ENCODE results near the gene BABAM2.

Gene BABAM2

GRCh38 chr2:28036307-28036706, 145.8 kb downstream of the BABAM2 start:
- DNase-seq = no peak

- no peak for DNase-seq
These were observed 148.2 kb downstream of the BABAM2 start for GRCh38 chr2:28038722-28039121.

GRCh38 chr2:28045676-28046351, 155.3 kb downstream of the BABAM2 start:
- no peak for DNase-seq

- no peak for DNase-seq
These were observed 156.4 kb downstream of the BABAM2 start for GRCh38 chr2:28046921-28047320.

- DNase-seq = peak; percentile 81
These were observed 157.2 kb downstream of the BABAM2 start for GRCh38 chr2:28047681-28048080.

- peak; percentile 61 for DNase-seq
These were observed 157.8 kb downstream of the BABAM2 start for GRCh38 chr2:28048341-28048740.

GRCh38 chr2:28049416-28049815, 158.9 kb downstream of the BABAM2 start:
- DNase-seq = no peak

- no peak for DNase-seq
These were observed 159.4 kb downstream of the BABAM2 start for GRCh38 chr2:28049899-28050298.

- peak; percentile 71 for DNase-seq
These were observed 162.2 kb downstream of the BABAM2 start for GRCh38 chr2:28052691-28053090.

GRCh38 chr2:28053597-28053996, 163.1 kb downstream of the BABAM2 start:
- DNase-seq = no peak

- DNase-seq = peak; percentile 37
These were observed 164.4 kb downstream of the BABAM2 start for GRCh38 chr2:28054916-28055315.

- peak; percentile 45 for DNase-seq
These were observed 164.9 kb downstream of the BABAM2 start for GRCh38 chr2:28055325-28055970.

- no peak for DNase-seq
These were observed 168.3 kb downstream of the BABAM2 start for GRCh38 chr2:28058791-28059190.

GRCh38 chr2:28062867-28063266, 172.3 kb downstream of the BABAM2 start:
- no peak for DNase-seq

- DNase-seq = peak; percentile 55
These were observed 173.0 kb downstream of the BABAM2 start for GRCh38 chr2:28063492-28063962.

GRCh38 chr2:28067602-28068001, 177.1 kb downstream of the BABAM2 start:
- no peak for DNase-seq

GRCh38 chr2:28068088-28068487, 177.6 kb downstream of the BABAM2 start:
- DNase-seq = peak; percentile 67

- no peak for DNase-seq
These were observed 178.0 kb downstream of the BABAM2 start for GRCh38 chr2:28068527-28068926.

- DNase-seq = no peak
These were observed 180.7 kb downstream of the BABAM2 start for GRCh38 chr2:28071221-28071620.

GRCh38 chr2:28074137-28074536, 183.6 kb downstream of the BABAM2 start:
- peak; percentile 48 for DNase-seq

GRCh38 chr2:28080911-28081310, 190.4 kb downstream of the BABAM2 start:
- DNase-seq = peak; percentile 78

- peak; percentile 53 for DNase-seq
These were observed 191.6 kb downstream of the BABAM2 start for GRCh38 chr2:28082131-28082530.

- no peak for DNase-seq
These were observed 192.9 kb downstream of the BABAM2 start for GRCh38 chr2:28083476-28083875.

GRCh38 chr2:28084564-28084963, 194.0 kb downstream of the BABAM2 start:
- DNase-seq = no peak

- DNase-seq = no peak
These were observed 194.7 kb downstream of the BABAM2 start for GRCh38 chr2:28085201-28085600.
